AG04449 (cell line): Measurements from ENCODE around the gene CHRNA3.
"Not testable (repeated sequence)": the region's sequence is repeated elsewhere in the genome, so short reads cannot be mapped to it uniquely, and the experiment has no call there.

Source experiments
- CTCF ChIA-PET: fragments of 350-600 bp; formaldehyde crosslinking; extraction: SDS; loops from one replicate; lab custom pipeline; 2021; ENCODE audit warnings: antibody characterized with exemption; lab: Yijun Ruan, JAX
- POLR2A ChIA-PET: fragments of 400-600, 350-600 bp; formaldehyde crosslinking; extraction: SDS; loops from one replicate; lab custom pipeline; 2020; ENCODE audit warnings: antibody characterized with exemption, inconsistent platforms; lab: Yijun Ruan, JAX
- DNase-seq: peaks from one replicate; pipeline ENCODE4 v3.0.0-alpha.2; 2010; ENCODE audit warnings: low read depth, low spot score
- H3K4me3 ChIP-seq: 2 replicates; pipeline ENCODE4 v1.5.1; 2011; ENCODE audit warnings: low read depth, mild to moderate bottlenecking, control low read depth, low read length
- CTCF ChIP-seq: IDR thresholded peaks from one replicate; pipeline ENCODE4 v1.5.1; 2011; ENCODE audit warnings: mild to moderate bottlenecking, moderate library complexity, low read length, control low read depth, inconsistent platforms; ENCODE audit not compliant: insufficient read depth; ENCODE audit errors: missing control alignments

The CHRNA3 gene

GRCh38 chr15:78616506-78616905 lies 4.3 kb downstream of the CHRNA3 start:
- DNase-seq, result no peak
- CTCF ChIA-PET, result interaction anchor here (1.0 to 3.6 kb wide), 7 partner anchors 8 to 568 kb away, joined by 3 to 30 read pairs (median 5); no protein-coding TSS in a partner anchor
- no peak overlapping the region for H3K4me3 ChIP-seq
- POLR2A ChIA-PET, result no interaction called here
- no peak for TF ChIP-seq CTCF

DNA sequence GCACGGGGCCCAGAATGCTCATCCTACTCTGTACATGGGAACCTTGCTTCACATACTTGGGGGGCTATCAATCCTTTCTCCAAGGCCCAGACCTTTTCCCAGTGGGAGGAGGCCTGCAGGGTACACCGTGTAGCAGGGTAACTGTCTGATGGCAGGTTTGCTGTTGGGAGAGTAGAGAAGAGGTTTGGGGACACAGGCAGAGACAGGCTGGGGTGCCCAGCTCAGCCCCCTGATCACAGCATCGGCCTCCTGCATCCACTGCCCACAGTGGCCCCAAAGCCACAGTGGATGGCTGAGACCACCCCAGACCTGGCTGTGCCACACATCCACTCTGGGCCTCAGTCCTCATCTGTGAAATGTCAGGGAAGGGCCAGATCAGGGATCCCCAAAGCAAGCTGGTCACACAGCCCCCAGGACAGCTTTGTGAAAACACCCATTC lies 5.6 kb downstream of the CHRNA3 start:
- no peak overlapping the region for H3K4me3 ChIP-seq
- no peak for DNase-seq
- ChIA-PET CTCF (interaction anchor here (0.8 to 3.6 kb wide), 6 partner anchors 10 to 570 kb away, joined by 3 to 30 read pairs (median 5); no protein-coding TSS in a partner anchor), POLR2A (no interaction called here)
- no peak for TF ChIP-seq CTCF

GRCh38 chr15:78614021-78614420 lies 6.8 kb downstream of the CHRNA3 start:
- H3K4me3 ChIP-seq, result no peak overlapping the region
- ChIA-PET POLR2A (no interaction called here), CTCF (interaction anchor here (0.8 to 3.6 kb wide), 5 partner anchors 25 to 137 kb away, joined by 3 to 30 read pairs (median 4); no protein-coding TSS in a partner anchor)
- no peak for DNase-seq
- no peak for TF ChIP-seq CTCF

DNA sequence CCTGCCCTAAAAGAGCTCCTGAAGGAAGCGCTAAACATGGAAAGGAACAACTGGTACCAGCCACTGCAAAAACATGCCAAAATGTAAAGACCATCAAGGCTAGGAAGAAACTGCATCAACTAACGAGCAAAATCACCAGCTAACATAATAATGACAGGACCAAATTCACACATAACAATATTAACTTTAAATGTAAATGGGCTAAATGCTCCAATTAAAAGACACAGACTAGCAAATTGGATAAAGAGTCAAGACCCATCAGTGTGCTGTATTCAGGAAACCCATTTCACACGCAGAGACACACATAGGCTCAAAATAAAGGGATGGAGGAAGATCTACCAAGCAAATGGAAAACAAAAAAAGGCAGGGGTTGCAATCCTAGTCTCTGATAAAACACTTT lies 11.2 kb downstream of the CHRNA3 start:
- DNase-seq, POLR2A ChIA-PET, CTCF ChIA-PET, H3K4me3 ChIP-seq: not testable (repeated sequence)

- DNase-seq, result no peak
- ChIA-PET POLR2A (no interaction called here), CTCF (interaction anchor here (0.6 to 1.9 kb wide), 3 partner anchors 10 to 34 kb away, joined by 3 to 5 read pairs (median 3); no protein-coding TSS in a partner anchor)
- no peak overlapping the region for H3K4me3 ChIP-seq
- no peak for TF ChIP-seq CTCF
Observed at GRCh38 chr15:78605680-78606079, 15.1 kb downstream of the CHRNA3 start.

DNA sequence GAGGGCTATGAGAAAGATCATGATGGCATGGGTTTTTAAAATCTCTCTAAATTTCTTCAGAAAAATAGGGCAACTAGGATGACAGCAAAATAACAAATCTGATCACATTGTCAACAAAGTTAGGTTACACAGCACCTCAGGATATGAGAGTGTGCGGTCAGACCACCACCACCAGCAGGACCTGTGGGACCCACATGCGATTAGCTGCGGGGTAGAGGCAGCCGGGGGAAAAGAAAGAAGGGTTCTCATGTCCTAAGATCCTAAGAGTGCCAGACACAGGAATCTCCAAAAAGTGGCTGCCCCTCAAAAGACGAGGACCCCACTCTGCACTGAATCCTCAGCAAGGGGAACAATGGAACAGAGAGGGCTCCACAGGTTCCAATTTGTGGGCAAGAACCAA lies 15.6 kb downstream of the CHRNA3 start:
- no peak for DNase-seq
- no peak overlapping the region for H3K4me3 ChIP-seq
- POLR2A ChIA-PET, result no interaction called here
- TF ChIP-seq CTCF, result no peak
- CTCF ChIA-PET, result interaction anchor here (0.7 to 1.9 kb wide), 4 partner anchors 10 to 133 kb away, joined by 3 to 5 read pairs (median 3); no protein-coding TSS in a partner anchor

- CTCF ChIA-PET, result interaction anchor here (0.7 to 1.9 kb wide), 4 partner anchors 11 to 134 kb away, joined by 3 to 5 read pairs (median 3); no protein-coding TSS in a partner anchor
- TF ChIP-seq CTCF, result no peak
- no peak for DNase-seq
- no peak overlapping the region for H3K4me3 ChIP-seq
- POLR2A ChIA-PET, result no interaction called here
Observed at GRCh38 chr15:78604420-78604819, 16.4 kb downstream of the CHRNA3 start.
